Sigmoid colon (tissue), 7 donors: Measurements from ENCODE around the gene AMMECR1. TPM values are rescaled to one million over a fixed set of nuclear protein-coding genes. Genes with fewer than 3 reads are reported as not detected.

Source experiments
- DNase-seq: peaks from one replicate; pipeline ENCODE4 v3.0.0-alpha.2; 2019
- H3K27ac ChIP-seq, 4 donors: fragments of 200-600 bp; sonication (generic); one replicate each; pipeline ENCODE4 v1.5.1; 2016 to 2019; ENCODE audit warnings: mild to moderate bottlenecking in 1 of 4
- H3K27me3 ChIP-seq, 3 donors: fragments of 200-600 bp; sonication (generic); one replicate each; pipeline ENCODE4 v1.5.1; 2019; ENCODE audit warnings: mild to moderate bottlenecking in 1 of 3
- H3K36me3 ChIP-seq, 4 donors: fragments of 200-600 bp; sonication (generic); one replicate each; pipeline ENCODE4 v1.5.1; 2016 to 2019
- H3K4me1 ChIP-seq, 4 donors: fragments of 200-600 bp; sonication (generic); one replicate each; pipeline ENCODE4 v1.5.1; 2017 to 2019
- H3K4me3 ChIP-seq, 4 donors: fragments of 200-600 bp; sonication (generic); one replicate each; pipeline ENCODE4 v1.5.1; 2017 to 2019; ENCODE audit warnings: mild to moderate bottlenecking in 2 of 4, moderate library complexity in 1 of 4
- H3K9me3 ChIP-seq, 4 donors: fragments of 200-600 bp in 3 of 4; sonication (generic) in 3 of 4; one replicate each; pipeline versions ENCODE4 v1.5.1 to v1.6.1; 2013 to 2019
- EP300 ChIP-seq, 4 donors: sonication (generic); formaldehyde crosslinking; IDR thresholded peaks; one replicate each; pipeline ENCODE4 v1.6.1; 2017; ENCODE audit warnings: antibody characterized with exemption in 4 of 4
- POLR2A ChIP-seq, 2 donors: fragments of 450-650 bp; IDR thresholded peaks; one replicate each; pipeline ENCODE4 v1.6.1; 2016; ENCODE audit warnings: antibody characterized with exemption in 2 of 2, mild to moderate bottlenecking in 2 of 2, moderate library complexity in 2 of 2
- POLR2AphosphoS5 ChIP-seq, 4 donors: sonication (generic); formaldehyde crosslinking; IDR thresholded peaks; one replicate each; pipeline ENCODE4 v1.6.1; 2017; ENCODE audit warnings: antibody characterized with exemption in 4 of 4
- whole genome bisulfite sequencing, 2 donors: extraction: QIAGEN DNeasy Blood & Tissue Kit; methylation state at CpG; one replicate each; pipeline ENCODE4 v1.1.7; 2013; 5-methylcytosine and 5-hydroxymethylcytosine counted together
- intact Hi-C: fragments of 100-400 bp; cut with DNase I; formaldehyde crosslinking; loops from one replicate; pipeline ENCODE4 v1.15.1; 2023
- polyA plus RNA-seq, 3 donors: library from polyadenylated mRNA; stranded (reverse); fragments of 200-250 nt; gene quantifications; one replicate each; pipeline ENCODE4 v1.2.3, GENCODE V29; 2013
- total RNA-seq, 4 donors: library from RNA; depleted of rRNA; stranded (reverse); fragments of >200 nt; gene quantifications; one replicate each; pipeline ENCODE4 v1.1.0, GENCODE V29; 2016
- TF ChIP-seq, protein P1 (sequence below), 4 experiments: fragments of 450-650 bp in 3 of 4; fragments of 200-600 bp in 1 of 4; IDR thresholded peaks; one replicate each; pipeline ENCODE4 v1.5.1; 2016 to 2019; ENCODE audit warnings: antibody characterized with exemption in 4 of 4, mild to moderate bottlenecking in 3 of 4, moderate library complexity in 2 of 4
- donor health status: healthy with polysubstance abuse.
- donor health status: Bipolar disorder and iron deficiency.
- donor health status: healthy.

AMMECR1 gene
- total and polyA plus RNA-seq, 7 donors, result 1.5 to 8.1 (median 3.2) TPM

DNA sequence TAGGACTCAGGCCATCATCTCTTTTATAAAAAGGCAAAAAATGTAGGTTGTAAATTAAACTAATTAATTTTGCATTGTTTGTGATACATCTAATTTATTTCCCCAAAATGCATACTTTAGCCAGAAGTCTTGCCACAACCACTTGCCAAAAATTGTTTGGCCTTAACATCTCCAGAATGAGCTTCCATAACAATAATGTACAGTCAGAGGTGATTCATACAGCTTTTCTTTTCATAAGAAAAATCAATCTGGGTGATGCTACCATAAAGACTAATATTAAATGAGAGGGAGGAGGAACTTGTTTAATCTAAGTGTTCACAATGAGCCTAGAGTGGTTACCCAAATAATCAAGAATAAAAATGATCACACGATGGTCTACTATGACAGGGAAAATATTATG, 59.3 kb downstream of the AMMECR1 start:
- Histone ChIP-seq H3K36me3 (no peaks in the 10 kb centered on the region), H3K27ac (no peak overlapping the region), H3K4me1 (no peaks in the 10 kb centered on the region), H3K4me3 (no peak overlapping the region), H3K27me3 (no peaks in the 10 kb centered on the region), H3K9me3 (no peaks in the 10 kb centered on the region)
- no peak for DNase-seq
- 88 to 89% methylated on average over 1 of the region's 1 CpG for WGBS, 2 donors
- intact Hi-C loops, result no loop called here
- TF ChIP-seq POLR2AphosphoS5 (IDR thresholded peaks at IDR 0.05) (no peak), POLR2A (IDR thresholded peaks at IDR 0.05) (no peak)

DNA sequence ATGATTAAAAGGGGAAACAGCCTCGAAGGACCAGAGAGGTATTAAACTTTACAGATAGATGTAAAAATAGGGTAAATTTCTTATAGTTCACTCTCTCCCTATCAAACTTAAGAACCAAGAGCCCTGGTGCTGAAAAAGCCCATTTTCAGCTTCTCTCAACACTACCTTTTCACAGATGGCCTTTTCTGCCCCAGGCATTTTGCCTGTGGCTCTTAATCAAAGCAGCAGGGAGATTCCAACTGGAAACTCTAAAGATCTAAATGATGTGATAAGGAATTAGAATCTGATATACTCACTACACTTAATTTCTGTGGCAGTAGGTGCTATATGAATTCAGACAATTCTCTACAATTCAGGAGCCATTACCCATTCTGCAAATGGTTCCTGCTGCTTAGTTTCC, 60.0 kb downstream of the AMMECR1 start:
- intact Hi-C loops, result no loop called here
- Histone ChIP-seq H3K36me3 (no peaks in the 10 kb centered on the region), H3K27me3 (no peaks in the 10 kb centered on the region), H3K9me3 (no peaks in the 10 kb centered on the region), H3K4me3 (no peak overlapping the region), H3K4me1 (no peaks in the 10 kb centered on the region), H3K27ac (no peak overlapping the region)
- no peak for DNase-seq
- WGBS, 2 donors, result 69 to 90% methylated on average over 1 of the region's 1 CpG
- no peak for TF ChIP-seq POLR2AphosphoS5 (IDR thresholded peaks at IDR 0.05)
- TF ChIP-seq POLR2A (IDR thresholded peaks at IDR 0.05), result no peak
- no peak for TF ChIP-seq EP300 (IDR thresholded peaks at IDR 0.05)
- TF ChIP-seq, protein P1, sequence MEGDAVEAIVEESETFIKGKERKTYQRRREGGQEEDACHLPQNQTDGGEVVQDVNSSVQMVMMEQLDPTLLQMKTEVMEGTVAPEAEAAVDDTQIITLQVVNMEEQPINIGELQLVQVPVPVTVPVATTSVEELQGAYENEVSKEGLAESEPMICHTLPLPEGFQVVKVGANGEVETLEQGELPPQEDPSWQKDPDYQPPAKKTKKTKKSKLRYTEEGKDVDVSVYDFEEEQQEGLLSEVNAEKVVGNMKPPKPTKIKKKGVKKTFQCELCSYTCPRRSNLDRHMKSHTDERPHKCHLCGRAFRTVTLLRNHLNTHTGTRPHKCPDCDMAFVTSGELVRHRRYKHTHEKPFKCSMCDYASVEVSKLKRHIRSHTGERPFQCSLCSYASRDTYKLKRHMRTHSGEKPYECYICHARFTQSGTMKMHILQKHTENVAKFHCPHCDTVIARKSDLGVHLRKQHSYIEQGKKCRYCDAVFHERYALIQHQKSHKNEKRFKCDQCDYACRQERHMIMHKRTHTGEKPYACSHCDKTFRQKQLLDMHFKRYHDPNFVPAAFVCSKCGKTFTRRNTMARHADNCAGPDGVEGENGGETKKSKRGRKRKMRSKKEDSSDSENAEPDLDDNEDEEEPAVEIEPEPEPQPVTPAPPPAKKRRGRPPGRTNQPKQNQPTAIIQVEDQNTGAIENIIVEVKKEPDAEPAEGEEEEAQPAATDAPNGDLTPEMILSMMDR (IDR thresholded peaks at IDR 0.05), result no peak

DNA sequence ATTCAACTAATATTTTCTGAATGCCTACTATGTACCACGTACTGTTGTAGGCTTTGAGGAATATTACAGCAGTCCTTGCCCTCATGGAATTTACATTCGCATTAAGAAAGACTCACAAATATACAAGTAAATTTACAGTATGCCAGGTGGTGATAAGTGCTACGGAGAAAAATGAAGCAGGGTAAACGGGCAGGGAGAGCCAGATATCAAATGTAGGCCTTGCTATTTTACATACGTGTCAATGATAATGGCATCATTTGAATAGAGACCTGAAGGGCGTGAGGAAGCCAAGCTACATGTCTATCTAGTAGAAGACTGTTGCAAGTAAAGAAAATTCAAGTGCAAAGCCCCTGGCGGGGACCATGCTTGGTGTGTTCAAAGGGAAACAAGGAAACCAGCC, 65.2 kb downstream of the AMMECR1 start:
- Histone ChIP-seq H3K27ac (no peak overlapping the region), H3K27me3 (no peaks in the 10 kb centered on the region), H3K4me3 (no peak overlapping the region), H3K4me1 (no peaks in the 10 kb centered on the region), H3K9me3 (no peaks in the 10 kb centered on the region), H3K36me3 (no peaks in the 10 kb centered on the region)
- DNase-seq, result no peak
- intact Hi-C loops, result no loop called here
- TF ChIP-seq EP300 (IDR thresholded peaks at IDR 0.05) (no peak), POLR2AphosphoS5 (IDR thresholded peaks at IDR 0.05) (no peak), POLR2A (IDR thresholded peaks at IDR 0.05) (no peak)
- TF ChIP-seq, protein P1 (IDR thresholded peaks at IDR 0.05), result no peak
- WGBS, 2 donors, result 95 to 96% methylated on average over 7 of the region's 7 CpGs

DNA sequence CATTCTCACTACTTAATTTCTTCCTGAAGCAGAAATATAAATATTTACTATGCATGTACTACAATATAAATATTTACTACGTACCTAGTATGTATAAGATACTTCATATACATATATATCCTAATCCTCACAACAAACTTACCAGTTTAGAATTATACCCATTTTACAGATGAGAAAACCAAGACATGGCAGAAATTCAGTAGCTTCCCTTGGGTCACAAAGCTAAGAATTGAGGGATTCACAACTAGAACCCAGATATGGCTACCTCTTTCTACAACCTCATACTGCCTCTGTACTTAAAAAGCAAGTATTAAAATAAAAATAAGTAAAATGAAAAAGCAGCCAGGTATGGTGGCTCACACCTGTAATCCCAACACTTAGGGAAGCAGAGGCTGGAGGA, 65.9 kb downstream of the AMMECR1 start:
- intact Hi-C loops, result no loop called here
- no peak for TF ChIP-seq POLR2A (IDR thresholded peaks at IDR 0.05)
- TF ChIP-seq POLR2AphosphoS5 (IDR thresholded peaks at IDR 0.05), result no peak
- no peak for TF ChIP-seq EP300 (IDR thresholded peaks at IDR 0.05)
- TF ChIP-seq, protein P1 (IDR thresholded peaks at IDR 0.05), result no peak
- H3K4me1 ChIP-seq, result no peaks in the 10 kb centered on the region

DNA sequence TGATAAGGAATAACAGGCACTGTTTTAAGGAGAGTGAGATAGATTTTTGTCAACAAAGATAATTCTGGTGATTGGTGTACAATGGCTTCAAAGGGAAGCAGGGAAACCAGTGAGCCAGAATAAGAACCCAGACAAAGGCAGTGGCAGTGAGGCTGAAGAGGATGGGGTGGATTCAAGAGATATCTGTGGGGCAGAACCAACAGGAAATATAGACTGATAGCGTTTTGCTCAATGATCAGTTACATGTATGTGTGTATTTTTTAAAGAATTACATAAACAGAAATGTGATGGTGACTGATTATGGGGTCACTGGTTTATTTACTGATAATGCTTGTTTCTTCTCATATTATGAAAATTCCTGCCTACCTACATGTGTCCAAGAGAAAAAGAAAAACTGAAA, 66.4 kb downstream of the AMMECR1 start:
- TF ChIP-seq, protein P1 (IDR thresholded peaks at IDR 0.05), result no peak
- TF ChIP-seq EP300 (IDR thresholded peaks at IDR 0.05) (no peak), POLR2AphosphoS5 (IDR thresholded peaks at IDR 0.05) (no peak), POLR2A (IDR thresholded peaks at IDR 0.05) (no peak)
- WGBS, 2 donors, result 84 to 95% methylated on average over 1 of the region's 1 CpG
- no peak for DNase-seq
- intact Hi-C loops, result no loop called here
- Histone ChIP-seq H3K36me3 (no peaks in the 10 kb centered on the region), H3K27ac (no peak overlapping the region), H3K9me3 (no peaks in the 10 kb centered on the region), H3K27me3 (no peaks in the 10 kb centered on the region), H3K4me3 (no peak overlapping the region), H3K4me1 (no peaks in the 10 kb centered on the region)

More for the DNA sequence above, 65.9 kb downstream of the AMMECR1 start:
- WGBS, 2 donors, result 97 to 100% methylated on average over 1 of the region's 1 CpG
- H3K27me3 ChIP-seq, result no peaks in the 10 kb centered on the region
- H3K9me3 ChIP-seq, result no peaks in the 10 kb centered on the region
- H3K36me3 ChIP-seq, result no peaks in the 10 kb centered on the region
- no peak overlapping the region for H3K4me3 ChIP-seq
- H3K27ac ChIP-seq, result no peak overlapping the region
- DNase-seq, result no peak
